SK-N-MC (cell line): Measurements from ENCODE around the gene SPATS2L.

Experiments used
- DNase-seq: peaks from one replicate; pipeline ENCODE4 v3.0.0-alpha.2; 2011; ENCODE audit warnings: low read depth, low spot score
- H3K27ac ChIP-seq: fragments of 200-600 bp; sonication (generic); 2 replicates; pipeline ENCODE4 v1.5.1; 2016; ENCODE audit warnings: mixed run types
- H3K36me3 ChIP-seq: fragments of 200-600 bp; sonication (generic); 2 replicates; pipeline ENCODE4 v1.6.1; 2017; ENCODE audit warnings: antibody characterized with exemption, low read length, mixed read lengths; ENCODE audit not compliant: insufficient read depth
- H3K4me3 ChIP-seq: fragments of 200-600 bp; sonication (generic); 2 replicates; pipeline ENCODE4 v1.5.1; 2016
- H3K9ac ChIP-seq: fragments of 200-600 bp; sonication (generic); 2 replicates; pipeline ENCODE4 v1.8.0; 2017; ENCODE audit warnings: mixed run types, mixed read lengths; ENCODE audit not compliant: insufficient read length
- H3K9me3 ChIP-seq: fragments of 200-600 bp; sonication (generic); 2 replicates; pipeline ENCODE4 v1.6.1; 2017; ENCODE audit warnings: low read depth, mild to moderate bottlenecking, antibody characterized with exemption, low read length, moderate library complexity, mixed read lengths
- EZH2 ChIP-seq: fragments of 200-600 bp; sonication (generic); IDR thresholded peaks from one replicate; pipeline ENCODE4 v1.6.1; 2017; ENCODE audit warnings: antibody characterized with exemption
- FOXP2 ChIP-seq: optimal IDR thresholded peaks from 2 replicates; pipeline ENCODE3; 2011; ENCODE audit warnings: mild to moderate bottlenecking, moderate library complexity; ENCODE audit not compliant: insufficient read depth; ENCODE audit errors: extremely low read length, control extremely low read depth
- POLR2AphosphoS5 ChIP-seq: IDR thresholded peaks from 2 replicates; pipeline ENCODE4 v1.6.1; 2012; ENCODE audit warnings: mild to moderate bottlenecking, low read depth, low read length, borderline replicate concordance

Gene SPATS2L

GRCh38 chr2:200396781-200397242 lies 90.3 kb downstream of the SPATS2L start:
- H3K4me3 ChIP-seq: no peak overlapping the region
- no peak overlapping the region for H3K27ac ChIP-seq
- H3K36me3 ChIP-seq: no peaks in the 10 kb centered on the region
- no peak for TF ChIP-seq FOXP2
- TF ChIP-seq EZH2: no peak
- no peak for TF ChIP-seq POLR2AphosphoS5
- no peaks in the 10 kb centered on the region for H3K9me3 ChIP-seq
- no peak overlapping the region for H3K9ac ChIP-seq
- DNase-seq: no peak

DNA sequence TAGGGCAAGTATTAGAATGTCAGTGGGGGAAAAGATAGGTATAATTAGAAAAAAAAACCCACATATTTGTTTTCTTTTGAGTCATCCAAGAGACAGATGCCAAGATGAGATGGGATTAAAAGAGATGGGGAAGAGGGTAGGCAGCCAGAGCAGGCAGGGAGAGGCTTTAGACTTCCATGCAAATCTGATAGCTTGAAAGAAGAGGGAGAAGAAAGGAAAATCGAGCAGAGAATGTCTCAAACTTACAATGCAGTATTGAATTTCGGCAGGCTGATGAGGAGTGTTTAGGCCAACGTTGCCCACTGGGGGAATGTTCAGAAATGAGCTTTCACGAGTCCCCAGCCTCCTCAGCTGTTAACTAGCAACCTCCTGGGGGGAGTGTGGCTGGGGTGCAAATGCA lies 91.3 kb downstream of the SPATS2L start:
- Histone ChIP-seq H3K4me3 (no peak overlapping the region), H3K36me3 (no peaks in the 10 kb centered on the region), H3K9ac (no peak overlapping the region), H3K9me3 (no peaks in the 10 kb centered on the region), H3K27ac (no peak overlapping the region)
- TF ChIP-seq POLR2AphosphoS5 (no peak), EZH2 (no peak), FOXP2 (no peak)
- no peak for DNase-seq

DNA sequence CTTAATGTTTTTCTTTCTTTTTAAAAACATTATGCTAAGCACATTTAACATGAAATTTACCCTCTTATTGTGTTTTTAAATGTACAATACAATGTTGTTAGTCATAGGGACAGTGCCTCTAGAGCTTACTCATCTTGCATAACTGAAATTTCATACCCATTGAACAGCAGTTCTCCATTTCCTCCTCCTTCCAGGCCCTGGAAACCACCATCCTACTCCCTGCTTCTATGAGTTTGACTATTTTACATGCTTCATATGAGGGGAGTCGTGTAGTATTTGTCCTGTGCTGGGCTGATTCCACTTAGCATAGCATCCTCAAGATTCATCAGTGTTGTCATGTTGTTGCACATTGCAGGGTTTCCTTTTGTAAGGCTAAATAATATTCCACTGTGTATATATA lies 92.6 kb downstream of the SPATS2L start:
- Histone ChIP-seq H3K4me3 (no peak overlapping the region), H3K9ac (no peak overlapping the region), H3K27ac (no peak overlapping the region), H3K36me3 (no peaks in the 10 kb centered on the region), H3K9me3 (no peaks in the 10 kb centered on the region)
- DNase-seq: no peak
- TF ChIP-seq EZH2: no peak
- no peak for TF ChIP-seq FOXP2
- no peak for TF ChIP-seq POLR2AphosphoS5

- Histone ChIP-seq H3K9me3 (no peaks in the 10 kb centered on the region), H3K4me3 (no peak overlapping the region), H3K36me3 (no peaks in the 10 kb centered on the region), H3K27ac (no peak overlapping the region), H3K9ac (no peak overlapping the region)
- TF ChIP-seq POLR2AphosphoS5 (no peak), FOXP2 (no peak), EZH2 (no peak)
- DNase-seq: no peak
These were observed 93.1 kb downstream of the SPATS2L start for GRCh38 chr2:200399636-200400035.

DNA sequence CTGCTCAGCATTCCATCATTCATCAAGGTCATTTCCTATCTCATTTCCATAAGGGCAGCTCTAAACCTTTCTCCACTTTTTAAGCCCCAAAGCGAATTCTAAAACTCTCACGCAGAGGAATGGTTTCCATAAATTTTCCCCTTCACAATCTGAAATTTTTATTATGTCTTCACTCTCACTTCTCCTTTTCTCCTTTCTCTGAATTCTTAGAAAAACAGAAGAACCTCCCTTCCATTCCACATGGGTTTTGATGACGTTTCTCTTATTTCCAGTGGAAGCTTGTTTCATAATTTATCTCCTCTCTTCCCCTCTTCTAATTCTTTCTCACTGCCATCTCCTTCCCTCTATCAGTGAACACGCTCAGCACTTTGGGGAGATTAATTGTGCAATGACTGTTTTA lies 97.3 kb downstream of the SPATS2L start:
- H3K36me3 ChIP-seq: no peaks in the 10 kb centered on the region
- no peak overlapping the region for H3K27ac ChIP-seq
- TF ChIP-seq POLR2AphosphoS5: no peak
- TF ChIP-seq FOXP2: no peak
- no peak for TF ChIP-seq EZH2
- no peak for DNase-seq
- H3K9me3 ChIP-seq: no peaks in the 10 kb centered on the region
- no peak overlapping the region for H3K4me3 ChIP-seq
- H3K9ac ChIP-seq: no peak overlapping the region

DNA sequence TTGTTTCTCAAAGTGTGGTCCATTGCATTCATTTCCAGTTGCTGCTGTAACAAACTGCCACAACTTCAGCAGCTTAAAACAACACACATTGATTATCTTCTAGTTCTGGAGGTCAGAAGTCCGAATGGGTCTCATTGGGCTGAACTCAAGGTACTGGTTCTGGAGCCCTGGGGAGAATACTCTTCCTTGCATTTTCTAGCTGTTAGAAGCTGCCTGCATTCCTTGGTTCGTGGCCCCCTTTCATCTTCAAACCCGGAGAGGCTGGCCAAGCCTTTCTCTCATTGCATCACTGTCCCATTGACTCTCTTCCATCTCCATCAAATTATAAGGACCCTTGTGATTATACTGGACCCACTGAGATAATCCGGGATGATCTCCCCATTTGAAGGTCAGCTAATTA lies 98.1 kb downstream of the SPATS2L start:
- no peak overlapping the region for H3K4me3 ChIP-seq
- H3K27ac ChIP-seq: no peak overlapping the region
- no peak overlapping the region for H3K9ac ChIP-seq
- TF ChIP-seq POLR2AphosphoS5 (no peak), EZH2 (no peak), FOXP2 (no peak)
- no peaks in the 10 kb centered on the region for H3K36me3 ChIP-seq
- H3K9me3 ChIP-seq: no peaks in the 10 kb centered on the region
- DNase-seq: no peak

GRCh38 chr2:200405599-200406298 lies 99.3 kb downstream of the SPATS2L start:
- H3K36me3 ChIP-seq: no peaks in the 10 kb centered on the region
- no peaks in the 10 kb centered on the region for H3K9me3 ChIP-seq
- H3K4me3 ChIP-seq: no peak overlapping the region
- TF ChIP-seq FOXP2 (no peak), EZH2 (no peak), POLR2AphosphoS5 (no peak)
- no peak for DNase-seq
- H3K9ac ChIP-seq: no peak overlapping the region
- H3K27ac ChIP-seq: no peak overlapping the region

GRCh38 chr2:200406379-200406778 lies 99.9 kb downstream of the SPATS2L start:
- H3K4me3 ChIP-seq: no peak overlapping the region
- DNase-seq: no peak
- TF ChIP-seq EZH2 (no peak), FOXP2 (no peak), POLR2AphosphoS5 (no peak)
- no peaks in the 10 kb centered on the region for H3K9me3 ChIP-seq
- no peak overlapping the region for H3K9ac ChIP-seq
- H3K27ac ChIP-seq: no peak overlapping the region
- H3K36me3 ChIP-seq: no peaks in the 10 kb centered on the region

DNA sequence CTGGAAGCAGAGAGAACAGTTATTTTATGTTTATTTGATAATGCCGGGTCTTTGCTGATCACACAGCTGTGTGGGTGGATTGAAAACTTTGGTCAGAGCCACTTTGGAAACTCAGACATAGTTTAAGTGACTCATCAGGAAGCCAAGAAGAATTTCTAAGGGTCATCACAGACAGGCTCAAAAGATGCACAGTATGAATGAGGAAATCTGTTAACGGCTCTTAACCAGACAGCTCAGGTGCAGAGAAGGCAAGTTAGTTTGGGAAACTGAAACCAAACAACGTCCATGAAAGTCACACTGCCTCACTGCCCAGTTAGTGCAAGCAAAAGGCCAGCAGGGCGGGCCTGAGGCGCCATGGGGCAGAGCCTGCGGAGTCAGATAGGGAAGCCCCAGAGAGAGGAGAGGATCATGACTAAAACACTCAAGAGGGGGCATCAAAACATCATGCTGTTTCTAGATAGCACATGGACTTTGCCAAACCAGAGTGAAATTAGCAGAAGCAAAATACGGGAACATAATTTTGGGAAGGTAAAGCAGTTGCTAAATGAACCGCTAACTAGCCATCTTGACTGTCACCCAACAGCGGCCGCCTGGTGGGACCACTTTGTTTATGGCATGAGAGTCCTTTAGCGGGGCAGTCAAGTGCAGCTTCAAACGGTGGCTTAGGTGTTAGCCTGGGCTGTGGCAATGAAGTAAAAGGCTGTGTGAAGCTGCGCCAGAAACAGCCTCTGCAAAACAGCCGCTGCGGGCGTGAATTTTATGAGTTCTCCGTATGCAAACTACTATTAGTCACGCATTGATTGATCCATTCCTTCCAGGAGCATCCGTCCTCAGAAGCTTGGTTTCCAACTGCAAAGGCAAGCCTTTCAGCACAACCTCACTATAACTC lies 102.2 kb downstream of the SPATS2L start:
- Histone ChIP-seq H3K4me3 (no peak overlapping the region), H3K27ac (no peak overlapping the region), H3K9ac (no peak overlapping the region), H3K36me3 (no peaks in the 10 kb centered on the region), H3K9me3 (no peaks in the 10 kb centered on the region)
- no peak for DNase-seq
- TF ChIP-seq FOXP2 (no peak), EZH2 (no peak), POLR2AphosphoS5 (no peak)
